ENCODE measurements around the gene TAF1A.
"Not testable (repeated sequence)": the region's sequence is repeated elsewhere in the genome, so short reads cannot be mapped to it uniquely, and the experiment has no call there.

TAF1A gene

GRCh38 chr1:222617367-222617951, 27.7 kb upstream of the TAF1A start:
- TF ChIP-seq, protein P1, sequence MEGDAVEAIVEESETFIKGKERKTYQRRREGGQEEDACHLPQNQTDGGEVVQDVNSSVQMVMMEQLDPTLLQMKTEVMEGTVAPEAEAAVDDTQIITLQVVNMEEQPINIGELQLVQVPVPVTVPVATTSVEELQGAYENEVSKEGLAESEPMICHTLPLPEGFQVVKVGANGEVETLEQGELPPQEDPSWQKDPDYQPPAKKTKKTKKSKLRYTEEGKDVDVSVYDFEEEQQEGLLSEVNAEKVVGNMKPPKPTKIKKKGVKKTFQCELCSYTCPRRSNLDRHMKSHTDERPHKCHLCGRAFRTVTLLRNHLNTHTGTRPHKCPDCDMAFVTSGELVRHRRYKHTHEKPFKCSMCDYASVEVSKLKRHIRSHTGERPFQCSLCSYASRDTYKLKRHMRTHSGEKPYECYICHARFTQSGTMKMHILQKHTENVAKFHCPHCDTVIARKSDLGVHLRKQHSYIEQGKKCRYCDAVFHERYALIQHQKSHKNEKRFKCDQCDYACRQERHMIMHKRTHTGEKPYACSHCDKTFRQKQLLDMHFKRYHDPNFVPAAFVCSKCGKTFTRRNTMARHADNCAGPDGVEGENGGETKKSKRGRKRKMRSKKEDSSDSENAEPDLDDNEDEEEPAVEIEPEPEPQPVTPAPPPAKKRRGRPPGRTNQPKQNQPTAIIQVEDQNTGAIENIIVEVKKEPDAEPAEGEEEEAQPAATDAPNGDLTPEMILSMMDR (conservative IDR thresholded peaks at IDR 0.05; ENCODE audit: low read depth) = no peak
- peak overlapping the region; percentile 55 for H3K27ac ChIP-seq
- DNase-seq (ENCODE audit: low spot score) = peak; percentile 79
- ChIA-PET CTCF (no interaction called here), POLR2A (ENCODE audit: low non-redundant PET) (no interaction called here)

GRCh38 chr1:222616525-222616924, 26.8 kb upstream of the TAF1A start:
- H3K27ac ChIP-seq = no peak overlapping the region
- TF ChIP-seq, protein P1 (conservative IDR thresholded peaks at IDR 0.05; ENCODE audit: low read depth) = no peak
- no peak for DNase-seq (ENCODE audit: low spot score)
- CTCF ChIA-PET = no interaction called here
- POLR2A ChIA-PET (ENCODE audit: low non-redundant PET) = no interaction called here

DNA sequence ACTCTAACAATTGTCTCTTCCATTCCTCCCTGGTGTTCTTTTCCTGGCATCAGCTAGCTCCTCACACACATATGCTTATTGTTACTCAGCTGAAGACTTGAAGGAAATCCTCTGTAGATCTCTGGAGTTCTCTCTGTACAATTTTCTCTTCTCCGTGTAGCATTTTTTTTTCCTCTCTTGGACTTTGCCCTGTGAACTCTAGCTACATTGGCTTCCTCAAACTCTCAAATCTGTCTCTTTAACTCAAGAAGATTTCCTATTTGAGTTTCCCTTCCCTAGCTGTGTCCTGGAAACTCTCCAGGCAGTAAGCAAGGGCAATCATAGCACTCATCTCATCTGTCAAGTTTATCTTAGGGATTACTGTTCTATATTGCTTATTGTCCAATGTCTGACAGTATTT, 23.9 kb upstream of the TAF1A start:
- TF ChIP-seq, protein P1 (conservative IDR thresholded peaks at IDR 0.05; ENCODE audit: low read depth) = no peak
- ChIA-PET CTCF (no interaction called here), POLR2A (ENCODE audit: low non-redundant PET) (no interaction called here)
- no peak overlapping the region for H3K27ac ChIP-seq
- no peak for DNase-seq (ENCODE audit: low spot score)

GRCh38 chr1:222610728-222611127, 21.0 kb upstream of the TAF1A start:
- H3K27ac ChIP-seq = no peak overlapping the region
- TF ChIP-seq, protein P1 (conservative IDR thresholded peaks at IDR 0.05; ENCODE audit: low read depth) = no peak
- POLR2A ChIA-PET (ENCODE audit: low non-redundant PET) = no interaction called here
- no peak for DNase-seq (ENCODE audit: low spot score)
- CTCF ChIA-PET = no interaction called here

DNA sequence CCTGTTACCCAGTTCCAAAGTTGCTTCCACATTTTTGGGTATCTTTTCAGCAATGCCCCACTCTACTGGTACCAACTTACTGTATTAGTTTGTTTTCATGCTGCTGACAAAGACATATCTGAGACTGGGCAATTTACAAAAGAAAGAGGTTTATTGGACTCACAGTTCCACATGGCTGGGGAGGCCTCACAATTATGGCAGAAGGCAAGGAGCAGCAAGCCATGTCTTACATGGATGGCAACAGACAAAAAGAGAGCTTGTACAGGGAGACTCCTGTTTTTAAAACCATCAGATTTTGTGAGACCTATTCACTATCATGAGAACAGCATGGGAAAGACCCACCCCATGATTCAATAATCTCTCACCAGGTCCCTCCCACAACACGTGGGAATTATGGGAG, 19.4 kb upstream of the TAF1A start:
- CTCF ChIA-PET = interaction anchor here (0.6 kb wide), 1 partner anchor 26 kb away, joined by 6 read pairs; no protein-coding TSS in a partner anchor
- H3K27ac ChIP-seq; DNase-seq (ENCODE audit: low spot score); POLR2A ChIA-PET (ENCODE audit: low non-redundant PET): not testable (repeated sequence)

- CTCF ChIA-PET = interaction anchor here (0.7 kb wide), 1 partner anchor 151 kb away, joined by 3 read pairs; no protein-coding TSS in a partner anchor
- POLR2A ChIA-PET (ENCODE audit: low non-redundant PET) = no interaction called here
These were observed 17.0 kb upstream of the TAF1A start for GRCh38 chr1:222606757-222607156.

GRCh38 chr1:222601257-222601656, 11.5 kb upstream of the TAF1A start:
- POLR2A ChIA-PET (ENCODE audit: low non-redundant PET) = no interaction called here
- TF ChIP-seq, protein P1 (conservative IDR thresholded peaks at IDR 0.05; ENCODE audit: low read depth) = no peak
- DNase-seq (ENCODE audit: low spot score) = no peak
- peak overlapping the region; percentile 61 for H3K27ac ChIP-seq
- CTCF ChIA-PET = no interaction called here

More at GRCh38 chr1:222606757-222607156, 17.0 kb upstream of the TAF1A start:
- TF ChIP-seq, protein P1 (conservative IDR thresholded peaks at IDR 0.05; ENCODE audit: low read depth) = no peak
- H3K27ac ChIP-seq = no peak overlapping the region
- DNase-seq (ENCODE audit: low spot score) = no peak

Data from RWPE1 (cell line).